ENCODE measurements around the gene PMCH.
"Not testable (repeated sequence)": the region's sequence is repeated elsewhere in the genome, so short reads cannot be mapped to it uniquely, and the experiment has no call there.

DNA sequence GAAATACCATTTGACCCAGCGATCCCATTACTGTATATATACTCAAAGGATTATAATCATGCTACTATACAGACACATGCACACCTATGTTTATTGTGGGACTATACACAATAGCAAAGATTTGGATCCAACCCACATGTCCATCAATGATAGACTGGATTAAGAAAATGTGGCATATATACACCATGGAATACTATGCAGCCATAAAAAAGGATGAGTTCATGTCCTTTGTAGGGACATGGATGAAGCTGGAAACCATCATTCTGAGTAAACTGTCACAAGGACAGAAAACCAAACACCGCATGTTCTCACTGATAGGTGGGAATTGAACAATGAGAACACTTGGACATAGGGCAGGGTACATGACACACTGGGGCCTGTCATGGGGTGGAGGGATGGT, 43.2 kb upstream of the PMCH start:
- not testable (repeated sequence) for TF ChIP-seq POLR2A (IDR thresholded peaks at IDR 0.05; ENCODE audit: low read length); CBX2 (IDR thresholded peaks at IDR 0.05; ENCODE audit: borderline replicate concordance, low read depth); MAFK (IDR thresholded peaks at IDR 0.05; ENCODE audit: partially characterized antibody); JUN (IDR thresholded peaks at IDR 0.05); CEBPB (IDR thresholded peaks at IDR 0.05)
- TF ChIP-seq, protein P1, sequence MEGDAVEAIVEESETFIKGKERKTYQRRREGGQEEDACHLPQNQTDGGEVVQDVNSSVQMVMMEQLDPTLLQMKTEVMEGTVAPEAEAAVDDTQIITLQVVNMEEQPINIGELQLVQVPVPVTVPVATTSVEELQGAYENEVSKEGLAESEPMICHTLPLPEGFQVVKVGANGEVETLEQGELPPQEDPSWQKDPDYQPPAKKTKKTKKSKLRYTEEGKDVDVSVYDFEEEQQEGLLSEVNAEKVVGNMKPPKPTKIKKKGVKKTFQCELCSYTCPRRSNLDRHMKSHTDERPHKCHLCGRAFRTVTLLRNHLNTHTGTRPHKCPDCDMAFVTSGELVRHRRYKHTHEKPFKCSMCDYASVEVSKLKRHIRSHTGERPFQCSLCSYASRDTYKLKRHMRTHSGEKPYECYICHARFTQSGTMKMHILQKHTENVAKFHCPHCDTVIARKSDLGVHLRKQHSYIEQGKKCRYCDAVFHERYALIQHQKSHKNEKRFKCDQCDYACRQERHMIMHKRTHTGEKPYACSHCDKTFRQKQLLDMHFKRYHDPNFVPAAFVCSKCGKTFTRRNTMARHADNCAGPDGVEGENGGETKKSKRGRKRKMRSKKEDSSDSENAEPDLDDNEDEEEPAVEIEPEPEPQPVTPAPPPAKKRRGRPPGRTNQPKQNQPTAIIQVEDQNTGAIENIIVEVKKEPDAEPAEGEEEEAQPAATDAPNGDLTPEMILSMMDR (IDR thresholded peaks at IDR 0.05), result not testable (repeated sequence)
- TF ChIP-seq, protein P2, sequence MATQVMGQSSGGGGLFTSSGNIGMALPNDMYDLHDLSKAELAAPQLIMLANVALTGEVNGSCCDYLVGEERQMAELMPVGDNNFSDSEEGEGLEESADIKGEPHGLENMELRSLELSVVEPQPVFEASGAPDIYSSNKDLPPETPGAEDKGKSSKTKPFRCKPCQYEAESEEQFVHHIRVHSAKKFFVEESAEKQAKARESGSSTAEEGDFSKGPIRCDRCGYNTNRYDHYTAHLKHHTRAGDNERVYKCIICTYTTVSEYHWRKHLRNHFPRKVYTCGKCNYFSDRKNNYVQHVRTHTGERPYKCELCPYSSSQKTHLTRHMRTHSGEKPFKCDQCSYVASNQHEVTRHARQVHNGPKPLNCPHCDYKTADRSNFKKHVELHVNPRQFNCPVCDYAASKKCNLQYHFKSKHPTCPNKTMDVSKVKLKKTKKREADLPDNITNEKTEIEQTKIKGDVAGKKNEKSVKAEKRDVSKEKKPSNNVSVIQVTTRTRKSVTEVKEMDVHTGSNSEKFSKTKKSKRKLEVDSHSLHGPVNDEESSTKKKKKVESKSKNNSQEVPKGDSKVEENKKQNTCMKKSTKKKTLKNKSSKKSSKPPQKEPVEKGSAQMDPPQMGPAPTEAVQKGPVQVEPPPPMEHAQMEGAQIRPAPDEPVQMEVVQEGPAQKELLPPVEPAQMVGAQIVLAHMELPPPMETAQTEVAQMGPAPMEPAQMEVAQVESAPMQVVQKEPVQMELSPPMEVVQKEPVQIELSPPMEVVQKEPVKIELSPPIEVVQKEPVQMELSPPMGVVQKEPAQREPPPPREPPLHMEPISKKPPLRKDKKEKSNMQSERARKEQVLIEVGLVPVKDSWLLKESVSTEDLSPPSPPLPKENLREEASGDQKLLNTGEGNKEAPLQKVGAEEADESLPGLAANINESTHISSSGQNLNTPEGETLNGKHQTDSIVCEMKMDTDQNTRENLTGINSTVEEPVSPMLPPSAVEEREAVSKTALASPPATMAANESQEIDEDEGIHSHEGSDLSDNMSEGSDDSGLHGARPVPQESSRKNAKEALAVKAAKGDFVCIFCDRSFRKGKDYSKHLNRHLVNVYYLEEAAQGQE (IDR thresholded peaks at IDR 0.05), result not testable (repeated sequence)

All from A549 (cell line).